CD14-positive monocyte (primary cell): ENCODE data around the gene NFATC1. TPM values are rescaled to one million over a fixed set of nuclear protein-coding genes. Genes with fewer than 3 reads are reported as not detected.

Experiments used
- DNase-seq, 3 donors: peaks; one replicate each; pipeline ENCODE4 v3.0.0-alpha.2; 2011 to 2022
- H2AFZ ChIP-seq: 2 replicates; pipeline ENCODE4 v1.6.0; 2012; ENCODE audit warnings: mild to moderate bottlenecking, low read depth, low read length, inconsistent platforms; ENCODE audit not compliant: insufficient read depth, poor library complexity, severe bottlenecking
- H3K27ac ChIP-seq, 2 donors: 1 replicate in 1 of 2; 2 replicates in 1 of 2; pipeline ENCODE4 v1.5.1; 2012 to 2013; ENCODE audit warnings: low read length in 2 of 2, control low read depth in 1 of 2, inconsistent platforms in 1 of 2, low read depth in 1 of 2, mild to moderate bottlenecking in 1 of 2
- H3K27me3 ChIP-seq, 2 donors: one replicate each; pipeline versions ENCODE4 v1.6.0 to v1.6.1; 2011 to 2013; ENCODE audit warnings: low read length in 2 of 2; ENCODE audit not compliant: control insufficient read depth in 2 of 2, insufficient read depth in 2 of 2
- H3K36me3 ChIP-seq, 2 donors: replicated peaks in 1 of 2; 1 replicate in 1 of 2; 2 replicates in 1 of 2; pipeline versions ENCODE4 v1.5.1 to v1.6.1; 2012 to 2013; ENCODE audit warnings: low read length in 2 of 2, control low read depth in 1 of 2, inconsistent platforms in 1 of 2, mild to moderate bottlenecking in 1 of 2; ENCODE audit not compliant: insufficient read depth in 2 of 2, control insufficient read depth in 1 of 2
- H3K4me1 ChIP-seq, 2 donors: 1 replicate in 1 of 2; 2 replicates in 1 of 2; pipeline versions ENCODE4 v1.5.1 to v1.6.1; 2012 to 2013; ENCODE audit warnings: low read length in 2 of 2, control low read depth in 1 of 2, inconsistent platforms in 1 of 2, mild to moderate bottlenecking in 1 of 2, moderate library complexity in 1 of 2; ENCODE audit not compliant: insufficient read depth in 2 of 2, control insufficient read depth in 1 of 2
- H3K4me2 ChIP-seq: replicated peaks from 2 replicates; pipeline ENCODE3; 2012; ENCODE audit warnings: low read length, moderate library complexity, mild to moderate bottlenecking; ENCODE audit not compliant: poor library complexity, severe bottlenecking; ENCODE audit errors: extremely low read depth
- H3K4me3 ChIP-seq, 3 experiments: fragments of 200-600 bp in 1 of 3; sonication (generic) in 1 of 3; replicated peaks in 1 of 3; 1 replicate in 2 of 3; 2 replicates in 1 of 3; pipeline ENCODE4 v1.5.1; 2011 to 2013; ENCODE audit warnings: low read length in 3 of 3, mild to moderate bottlenecking in 3 of 3, control low read depth in 2 of 3, low read depth in 2 of 3, inconsistent platforms in 1 of 3, moderate library complexity in 1 of 3
- H3K79me2 ChIP-seq: 2 replicates; pipeline ENCODE4 v1.6.0; 2012; ENCODE audit warnings: mild to moderate bottlenecking, control low read depth, inconsistent platforms, low read length, moderate library complexity; ENCODE audit not compliant: insufficient read depth
- H3K9ac ChIP-seq: 2 replicates; pipeline ENCODE4 v1.6.0; 2017; ENCODE audit warnings: low read length, mild to moderate bottlenecking; ENCODE audit not compliant: insufficient read depth, poor library complexity, severe bottlenecking
- H3K9me3 ChIP-seq, 2 donors: replicated peaks in 1 of 2; 1 replicate in 1 of 2; 2 replicates in 1 of 2; pipeline versions ENCODE4 v1.5.1 to v1.6.1; 2012 to 2013; ENCODE audit warnings: low read length in 2 of 2, control low read depth in 1 of 2; ENCODE audit not compliant: control insufficient read depth in 1 of 2, insufficient read depth in 1 of 2
- H4K20me1 ChIP-seq: 2 replicates; pipeline ENCODE4 v1.6.0; 2012; ENCODE audit warnings: mild to moderate bottlenecking, low read length, control low read depth, moderate library complexity; ENCODE audit not compliant: insufficient read depth
- H3K27ac Mint-ChIP-seq, 7 donors: one replicate each; pipeline ENCODE4 v1.8.0; 2020; ENCODE audit warnings: mild to moderate bottlenecking in 7 of 7, mixed read lengths in 7 of 7, moderate library complexity in 6 of 7, inconsistent platforms in 2 of 7
- H3K27me3 Mint-ChIP-seq, 3 donors: one replicate each; pipeline ENCODE4 v1.8.0; 2021 to 2022; ENCODE audit warnings: low read depth in 3 of 3, mild to moderate bottlenecking in 3 of 3, mixed read lengths in 3 of 3, moderate library complexity in 3 of 3, inconsistent platforms in 1 of 3
- H3K36me3 Mint-ChIP-seq, 2 donors: one replicate each; pipeline ENCODE4 v1.8.0; 2020; ENCODE audit warnings: mixed read lengths in 2 of 2, inconsistent platforms in 1 of 2, mild to moderate bottlenecking in 1 of 2
- H3K4me1 Mint-ChIP-seq: one replicate; pipeline ENCODE4 v1.8.0; 2020; ENCODE audit warnings: mild to moderate bottlenecking, mixed read lengths
- H3K4me3 Mint-ChIP-seq, 2 donors: one replicate each; pipeline ENCODE4 v1.8.0; 2020; ENCODE audit warnings: mild to moderate bottlenecking in 2 of 2, mixed read lengths in 2 of 2, moderate library complexity in 1 of 2
- H3K9me3 Mint-ChIP-seq, 7 donors: one replicate each; pipeline ENCODE4 v1.8.0; 2020 to 2022; ENCODE audit warnings: mixed read lengths in 7 of 7, mild to moderate bottlenecking in 6 of 7, moderate library complexity in 6 of 7, inconsistent platforms in 2 of 7
- CTCF ChIP-seq: fragments of 200-600 bp; IDR thresholded peaks from one replicate; pipeline ENCODE4 v1.8.0; 2022; ENCODE audit warnings: antibody characterized with exemption, mild to moderate bottlenecking
- WGBS: methylation state at CpG from one replicate; pipeline ENCODE4 v1.1.5; 2013; ENCODE audit warnings: missing lambda C conversion rate; ENCODE audit not compliant: insufficient coverage; 5-methylcytosine and 5-hydroxymethylcytosine counted together
- intact Hi-C, 2 donors: fragments of 100-400 bp; cut with micrococcal nuclease; formaldehyde crosslinking; loops; one replicate each; pipeline versions ENCODE4 v1.15.0 to v1.15.1; 2023
- polyA plus RNA-seq, 3 donors: library from polyadenylated mRNA; depleted of rRNA in 1 of 3; unstranded in 2 of 3; stranded (reverse) in 1 of 3; fragments of 300-500 nt in 2 of 3; fragments of >200 nt in 1 of 3; fragmentation: Illumina TruSeq in 2 of 3; gene quantifications; 1 replicate in 2 of 3; 2 replicates in 1 of 3; pipeline ENCODE4 v1.2.3, GENCODE V29; 2012 to 2021

The NFATC1 gene
- polyA plus RNA-seq, 3 donors = 7.8 to 10.7 (median 8.3) TPM

GRCh38 chr18:79516441-79516931 lies 120.8 kb downstream of the NFATC1 start:
- peaks cover 21% of the 10 kb centered on the region for H4K20me1 ChIP-seq
- no peak overlapping the region for H3K27ac ChIP-seq
- peaks cover 10% of the 10 kb centered on the region for H3K4me1 Mint-ChIP-seq
- no peaks in the 10 kb centered on the region for H3K4me1 ChIP-seq
- H3K9me3 Mint-ChIP-seq = peaks cover 0 to 9% (median 0%) of the 10 kb centered on the region in 7 donors
- H3K4me3 Mint-ChIP-seq = no peak overlapping the region
- intact Hi-C loops = no loop called here
- no peak for TF ChIP-seq CTCF
- H3K79me2 ChIP-seq = no peaks in the 10 kb centered on the region
- peaks cover 11 to 27% of the 10 kb centered on the region in 2 donors for H3K36me3 Mint-ChIP-seq
- H3K27me3 Mint-ChIP-seq = peaks cover 14 to 26% (median 25%) of the 10 kb centered on the region in 3 donors
- no peak overlapping the region for H3K4me2 ChIP-seq
- H2AFZ ChIP-seq = no peak overlapping the region
- H3K36me3 ChIP-seq = peaks cover 0 to 14% of the 10 kb centered on the region in 2 donors
- 95% methylated on average over 13 of the region's 20 CpGs for WGBS
- H3K27me3 ChIP-seq = peaks cover 0 to 7% of the 10 kb centered on the region in 2 donors
- no peak for DNase-seq
- no peak overlapping the region for H3K27ac Mint-ChIP-seq
- no peaks in the 10 kb centered on the region for H3K9me3 ChIP-seq
- H3K4me3 ChIP-seq = no peak overlapping the region
- H3K9ac ChIP-seq = no peak overlapping the region

GRCh38 chr18:79517341-79517740 lies 121.6 kb downstream of the NFATC1 start:
- H2AFZ ChIP-seq = no peak overlapping the region
- H4K20me1 ChIP-seq = peaks cover 24% of the 10 kb centered on the region
- peaks cover 0 to 8% of the 10 kb centered on the region in 2 donors for H3K36me3 ChIP-seq
- no peaks in the 10 kb centered on the region for H3K79me2 ChIP-seq
- no peak overlapping the region for H3K4me3 ChIP-seq
- no peak overlapping the region for H3K4me3 Mint-ChIP-seq
- no peak overlapping the region for H3K27ac Mint-ChIP-seq
- no peak for DNase-seq
- no peaks in the 10 kb centered on the region for H3K9me3 ChIP-seq
- intact Hi-C loops = no loop called here
- H3K4me1 ChIP-seq = no peaks in the 10 kb centered on the region
- H3K27me3 ChIP-seq = peaks cover 0 to 7% of the 10 kb centered on the region in 2 donors
- peaks cover 10% of the 10 kb centered on the region for H3K4me1 Mint-ChIP-seq
- no peak overlapping the region for H3K4me2 ChIP-seq
- H3K27ac ChIP-seq = no peak overlapping the region
- no peak for TF ChIP-seq CTCF
- H3K9me3 Mint-ChIP-seq = peaks cover 0 to 9% (median 0%) of the 10 kb centered on the region in 7 donors
- peaks cover 17 to 28% (median 26%) of the 10 kb centered on the region in 3 donors for H3K27me3 Mint-ChIP-seq
- H3K9ac ChIP-seq = no peak overlapping the region
- 21% methylated on average over 12 of the region's 13 CpGs for WGBS
- peaks cover 8 to 22% of the 10 kb centered on the region in 2 donors for H3K36me3 Mint-ChIP-seq
